ENCODE measurements around the gene ABCC5.
A peak's percentile ranks its signal among the peaks of the same experiment; 100 is the strongest.
"Not testable (repeated sequence)": the region's sequence is repeated elsewhere in the genome, so short reads cannot be mapped to it uniquely, and the experiment has no call there.

ABCC5 gene

DNA sequence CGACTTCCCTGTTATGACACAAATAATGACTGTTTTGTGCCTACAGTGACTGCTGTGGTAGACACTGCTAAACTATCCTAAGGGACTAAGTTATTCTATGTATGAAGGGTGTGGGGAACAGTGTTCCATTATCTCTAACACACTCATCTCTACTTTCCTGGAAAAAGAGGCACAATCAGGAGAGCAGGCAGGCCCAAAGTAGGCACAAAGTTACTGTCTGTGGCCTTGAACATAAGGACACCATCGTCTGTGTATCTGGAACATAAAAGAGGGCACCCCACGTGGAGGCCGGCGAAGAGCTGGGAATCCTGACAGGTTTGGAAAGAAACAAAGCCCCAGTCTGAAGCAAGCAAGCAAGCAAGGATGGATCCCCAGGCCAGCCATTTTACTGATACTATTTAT, 1.5 kb downstream of the ABCC5 start:
- DNase-seq (ENCODE audit: low read depth), result no peak

DNA sequence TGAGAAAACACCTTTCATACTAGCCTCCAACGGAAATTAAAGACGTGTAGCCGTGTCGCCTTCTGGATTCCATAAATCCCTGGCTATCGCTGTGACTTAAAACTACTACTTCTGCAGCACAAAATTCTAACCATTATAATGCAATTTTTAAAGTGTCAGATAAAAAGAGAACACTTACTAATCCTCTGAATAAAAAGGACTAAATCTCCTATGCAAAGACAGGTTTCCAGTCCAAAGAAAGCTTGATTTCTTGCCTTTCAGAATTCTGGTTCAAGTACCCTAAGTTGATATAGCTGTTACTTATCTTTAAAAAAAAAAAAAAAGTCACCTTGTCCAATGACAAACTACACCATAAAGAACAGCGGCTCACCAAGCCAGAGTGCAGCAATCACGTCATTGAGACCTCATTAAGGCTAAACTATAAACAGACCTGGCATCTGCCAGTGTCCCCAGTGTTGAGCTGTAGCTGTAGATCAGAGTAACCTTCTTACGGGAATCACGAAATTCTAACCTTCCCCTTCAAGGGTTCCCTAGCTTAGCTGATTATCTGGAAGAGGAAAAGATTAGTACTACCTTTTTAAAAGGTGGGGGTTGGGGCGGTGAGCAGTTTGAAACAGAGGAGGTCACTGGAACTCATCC, 2.2 kb downstream of the ABCC5 start:
- DNase-seq (ENCODE audit: low read depth), result no peak

DNA sequence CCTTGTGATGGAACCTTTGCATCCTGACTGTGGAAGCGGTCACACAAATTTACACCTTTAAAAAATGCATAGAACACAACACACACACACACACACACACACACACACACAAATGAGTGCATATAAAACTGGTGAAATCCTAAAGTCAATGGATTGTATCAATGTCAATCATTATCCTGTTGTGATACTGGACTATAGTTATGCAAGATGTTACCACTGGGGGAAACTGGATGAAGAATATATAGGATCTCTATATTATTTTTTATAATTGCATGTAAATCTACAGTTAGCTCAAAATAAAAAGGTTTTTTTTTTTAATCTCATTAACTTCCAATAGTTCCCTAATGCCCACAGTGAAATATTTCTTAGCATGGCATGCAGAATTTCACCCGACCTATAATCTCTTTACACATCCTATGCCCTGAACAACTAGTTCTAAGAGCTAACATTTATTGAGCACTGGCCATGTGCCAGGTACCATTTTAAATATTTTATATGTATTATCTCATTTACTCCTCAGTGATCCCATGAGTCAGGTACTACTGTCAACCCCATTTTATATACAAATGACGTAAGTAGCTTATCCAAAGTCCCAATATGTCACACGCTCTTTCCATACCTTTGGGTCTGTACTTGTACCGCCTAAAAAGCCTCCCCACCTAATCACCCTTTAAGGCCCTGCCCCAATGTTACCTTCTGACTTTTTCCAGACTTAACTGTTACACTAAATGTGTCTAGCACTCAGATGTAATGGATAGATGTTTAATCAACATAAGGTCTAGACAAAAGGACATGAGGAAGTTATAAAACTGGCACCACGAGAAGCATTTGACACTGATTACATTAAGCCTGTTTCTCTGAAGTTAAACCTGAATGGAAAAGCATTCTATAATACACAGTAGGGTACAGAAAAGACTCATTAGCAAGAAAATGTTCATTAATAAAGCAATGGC, 5.5 kb downstream of the ABCC5 start:
- no peak for DNase-seq (ENCODE audit: low read depth)

GRCh38 chr3:184011230-184011876, 6.3 kb downstream of the ABCC5 start:
- DNase-seq (ENCODE audit: low read depth), result no peak

DNA sequence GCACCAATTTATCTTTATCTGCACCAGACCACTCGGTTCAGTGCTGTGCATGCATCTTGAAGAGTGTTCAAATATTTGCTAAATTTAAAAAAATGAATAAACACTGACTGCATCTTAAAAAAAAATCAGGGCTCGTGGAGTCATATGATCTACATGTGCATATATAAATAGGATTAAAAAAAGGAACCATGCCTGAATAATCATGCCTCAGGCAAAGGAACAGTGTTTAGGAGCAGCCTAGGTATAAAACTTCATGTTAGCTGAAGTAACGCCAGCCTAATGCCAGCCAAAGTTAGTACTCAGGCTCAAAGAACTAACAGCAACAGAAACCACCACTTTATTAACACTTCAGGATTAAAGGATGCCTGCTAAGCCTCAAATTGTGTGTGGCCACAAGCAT, 9.5 kb downstream of the ABCC5 start:
- no peak for DNase-seq (ENCODE audit: low read depth)

GRCh38 chr3:184007143-184007813, 10.4 kb downstream of the ABCC5 start:
- DNase-seq (ENCODE audit: low read depth), result not testable (repeated sequence)

- DNase-seq (ENCODE audit: low read depth), result peak; percentile 58
Observed at GRCh38 chr3:184005941-184006507, 11.7 kb downstream of the ABCC5 start.

GRCh38 chr3:184004476-184004875, 13.2 kb downstream of the ABCC5 start:
- DNase-seq (ENCODE audit: low read depth), result peak; percentile 57

- DNase-seq (ENCODE audit: low read depth), result peak; percentile 97
Observed at GRCh38 chr3:184003187-184003967, 14.3 kb downstream of the ABCC5 start.

- no peak for DNase-seq (ENCODE audit: low read depth)
Observed at GRCh38 chr3:184002469-184002868, 15.2 kb downstream of the ABCC5 start.

GRCh38 chr3:184001761-184002160, 15.9 kb downstream of the ABCC5 start:
- DNase-seq (ENCODE audit: low read depth), result no peak

GRCh38 chr3:183991403-183991802, 26.3 kb downstream of the ABCC5 start:
- DNase-seq (ENCODE audit: low read depth), result no peak

DNA sequence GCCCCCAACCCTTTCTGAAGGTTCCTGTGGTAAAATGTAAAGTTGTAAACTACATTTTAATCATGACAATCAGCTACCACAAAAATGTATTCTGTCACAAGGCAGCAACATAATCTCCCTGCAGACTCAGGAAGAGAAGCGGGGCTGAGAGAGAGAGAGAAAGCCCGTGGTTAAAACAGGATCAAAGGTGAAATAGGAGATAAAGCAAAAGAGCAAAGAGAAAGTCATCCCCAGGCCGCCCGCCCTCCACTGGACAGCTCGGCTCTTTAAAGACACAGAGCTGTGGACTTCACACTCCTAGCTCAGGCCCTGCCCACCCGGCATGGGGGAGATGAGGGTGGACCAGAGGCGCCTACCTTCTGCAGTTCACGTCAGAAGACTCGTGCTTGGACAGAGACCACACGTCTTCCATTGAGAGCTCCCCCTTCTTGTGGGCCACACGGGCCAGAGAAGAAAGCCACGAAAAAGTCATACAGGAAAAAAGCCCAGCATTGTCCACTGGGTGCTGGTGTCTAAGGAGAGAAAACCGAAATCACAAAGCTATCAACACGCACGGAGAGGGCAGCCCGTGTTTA, 29.4 kb downstream of the ABCC5 start:
- DNase-seq (ENCODE audit: low read depth), result peak; percentile 98

- DNase-seq (ENCODE audit: low read depth), result no peak
Observed at GRCh38 chr3:183987000-183987600, 30.6 kb downstream of the ABCC5 start.

DNA sequence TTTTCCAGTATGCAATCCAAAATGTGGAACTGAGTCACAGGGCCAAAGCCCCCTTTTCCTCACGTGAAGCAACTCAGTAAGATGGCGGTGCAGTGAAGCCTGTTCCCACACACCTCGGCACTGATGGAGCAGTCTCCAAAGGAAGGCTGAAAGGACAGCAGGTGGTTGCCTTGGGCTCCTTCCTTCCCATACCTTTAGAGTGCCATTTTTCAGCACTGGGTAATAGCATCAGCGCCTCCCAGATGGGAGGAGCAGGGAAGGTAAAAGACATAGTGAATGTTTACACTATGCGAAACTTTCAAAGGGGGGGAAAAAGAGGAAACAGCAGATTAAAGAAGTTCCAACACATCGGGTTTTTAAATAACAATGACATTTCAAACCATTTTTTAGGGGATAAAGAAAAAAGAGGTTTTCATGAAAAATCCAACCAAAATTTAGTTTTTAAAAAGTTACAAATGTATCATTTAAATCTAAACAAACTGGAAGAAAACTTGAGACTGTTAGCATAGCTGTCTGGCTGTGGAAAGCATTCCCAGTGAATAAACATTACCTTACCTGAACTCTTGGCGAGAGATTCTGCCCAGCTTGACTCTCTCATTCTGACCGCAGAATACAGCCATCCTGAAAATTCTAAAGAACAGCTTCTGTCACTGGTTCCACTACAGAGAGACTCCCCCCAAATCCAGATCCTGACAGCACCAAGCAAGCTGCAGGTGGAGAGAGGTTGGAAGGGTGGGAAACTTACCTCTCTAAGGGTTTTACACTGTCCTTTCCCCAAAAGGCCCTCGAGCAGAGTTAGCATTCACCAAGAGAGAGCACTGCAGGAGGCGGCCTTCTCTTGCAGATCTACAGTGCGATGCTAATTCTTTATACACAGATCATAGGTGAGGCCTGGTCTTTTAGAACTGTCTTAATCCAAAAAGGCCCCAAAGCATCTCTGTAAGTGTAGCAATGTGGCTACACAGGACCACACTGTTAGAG, 32.6 kb downstream of the ABCC5 start:
- no peak for DNase-seq (ENCODE audit: low read depth)

DNA sequence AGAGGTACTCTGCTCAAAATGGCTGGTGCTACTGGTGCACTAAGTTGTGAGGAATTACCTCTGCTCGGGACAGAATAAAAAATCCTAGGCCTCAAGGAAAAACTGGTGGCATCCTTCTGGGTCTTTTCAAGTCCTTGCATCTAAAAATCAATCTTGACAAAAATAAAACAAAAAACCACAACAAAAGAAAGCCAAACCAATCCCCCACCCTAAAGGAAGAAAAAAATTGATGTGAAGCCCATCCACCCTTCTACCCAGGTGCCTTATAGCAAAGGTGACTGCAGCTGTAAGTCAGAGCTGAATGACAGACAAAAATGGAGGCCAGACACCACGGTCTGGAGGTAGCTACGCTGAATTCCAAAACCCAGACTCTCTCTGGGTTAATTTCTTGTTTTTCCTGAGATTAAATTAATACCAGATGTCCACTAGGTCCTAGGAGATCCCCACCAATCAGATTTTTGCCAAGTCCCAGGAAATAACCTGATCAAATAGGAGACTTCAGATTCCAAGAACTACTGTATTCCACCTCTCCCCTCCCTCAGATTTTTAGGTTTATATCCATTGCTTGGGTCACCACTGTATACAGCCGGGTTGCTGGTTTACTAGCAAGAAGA, 33.5 kb downstream of the ABCC5 start:
- no peak for DNase-seq (ENCODE audit: low read depth)

DNA sequence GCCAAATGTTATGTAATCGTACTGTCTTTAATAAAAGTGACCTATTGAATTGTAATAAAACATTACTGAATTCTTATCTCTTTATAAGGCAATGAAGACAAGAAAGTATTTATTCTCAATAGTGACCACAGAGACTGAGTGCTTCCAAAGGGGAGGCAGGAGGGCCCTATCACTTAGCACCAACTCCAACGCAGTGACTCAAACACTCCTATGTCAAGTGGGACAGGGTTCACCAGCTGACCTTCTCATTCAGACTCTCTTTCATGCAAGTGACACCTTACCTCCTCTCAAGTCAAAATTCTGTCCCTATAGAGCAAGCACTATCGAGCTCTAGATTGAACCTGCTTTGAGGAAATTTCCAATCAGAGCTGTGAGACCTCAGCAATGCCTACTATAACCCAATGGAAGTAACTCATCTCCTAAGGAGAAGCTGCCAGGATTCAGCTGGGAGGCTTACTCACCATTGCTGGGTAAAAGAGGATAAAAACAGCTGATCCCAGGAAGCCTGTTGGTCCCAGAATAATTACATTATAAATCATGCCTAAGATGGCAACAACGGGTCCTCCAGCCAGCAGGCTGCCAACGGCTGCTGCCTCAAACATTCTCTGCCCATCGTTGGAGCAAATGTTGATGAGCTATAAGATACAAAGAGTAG, 35.6 kb downstream of the ABCC5 start:
- peak; percentile 72 for DNase-seq (ENCODE audit: low read depth)

DNA sequence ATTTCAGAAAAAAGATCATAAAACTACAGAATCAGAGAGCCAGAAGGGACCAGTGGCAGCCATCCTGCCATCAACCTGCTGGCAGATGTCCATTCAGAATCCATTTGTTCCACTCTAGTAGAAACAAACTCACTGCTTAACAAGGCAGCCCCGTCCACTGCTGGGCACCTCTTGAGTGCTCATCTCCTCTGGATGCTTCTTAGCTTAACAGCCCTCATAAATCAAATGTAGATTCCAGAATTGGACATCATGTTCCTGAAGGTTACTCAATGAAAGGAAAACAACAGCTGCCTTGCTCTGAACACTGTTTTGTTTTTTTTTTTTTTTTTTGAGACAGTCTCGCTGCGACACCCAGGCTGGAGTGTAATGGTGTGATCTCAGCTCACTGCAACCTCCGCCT, 37.3 kb downstream of the ABCC5 start:
- DNase-seq (ENCODE audit: low read depth), result peak; percentile 99
